Caco-2 (cell line): ENCODE results near the gene OR5AR1. TPM values are rescaled to one million over a fixed set of nuclear protein-coding genes. Genes with fewer than 3 reads are reported as not detected.

Experiments
- BruUV-seq: library from RNA; stranded (reverse); fragments of 400-500 nt; replicated peaks from 2 replicates; lab custom pipeline; 2021; lab: Mats Ljungman, UMichigan
- CTCF ChIA-PET: fragments of 300-600 bp; sonication (Branson Sonifier 250); formaldehyde crosslinking; loops from one replicate; lab custom pipeline; 2022; ENCODE audit warnings: antibody characterized with exemption; lab: Charles Lee
- POLR2A ChIA-PET: fragments of 300-600 bp; sonication (Branson Sonifier 250); formaldehyde crosslinking; loops from one replicate; lab custom pipeline; 2022; ENCODE audit warnings: antibody characterized with exemption; lab: Charles Lee
- DNase-seq, 2 experiments: peaks; one replicate each; pipeline versions ENCODE4 v3.0.0 to v3.0.0-alpha.2; 2020 to 2022
- H3K27me3 ChIP-seq: replicated peaks from 2 replicates; pipeline ENCODE4 v1.6.0; 2011; ENCODE audit warnings: low read length; ENCODE audit not compliant: control insufficient read depth, insufficient read depth
- H3K36me3 ChIP-seq: 2 replicates; pipeline ENCODE4 v1.5.1; 2011; ENCODE audit warnings: low read length; ENCODE audit not compliant: control insufficient read depth, insufficient read depth
- H3K4me1 ChIP-seq: fragments of 250-450 bp; sonication (Bioruptor Pico); 2 replicates; pipeline ENCODE4 v1.5.1; 2020; ENCODE audit warnings: mild to moderate bottlenecking
- H3K4me3 ChIP-seq: 2 replicates; pipeline ENCODE4 v1.5.1; 2011; ENCODE audit warnings: low read depth, mild to moderate bottlenecking, control low read depth, low read length
- H3K9me3 ChIP-seq: fragments of 250-450 bp; sonication (Bioruptor Pico); 2 replicates; pipeline ENCODE4 v1.5.1; 2020; ENCODE audit warnings: mild to moderate bottlenecking, moderate library complexity
- H3K27ac Mint-ChIP-seq: one replicate; pipeline ENCODE4 v1.8.0; 2022; ENCODE audit warnings: mixed read lengths; ENCODE audit not compliant: unreplicated experiment
- H3K27me3 Mint-ChIP-seq: one replicate; pipeline ENCODE4 v1.8.0; 2022; ENCODE audit warnings: mixed read lengths; ENCODE audit not compliant: insufficient read depth, unreplicated experiment
- H3K36me3 Mint-ChIP-seq: one replicate; pipeline ENCODE4 v1.8.0; 2022; ENCODE audit warnings: mild to moderate bottlenecking, mixed read lengths; ENCODE audit not compliant: insufficient read depth, unreplicated experiment
- H3K4me1 Mint-ChIP-seq: one replicate; pipeline ENCODE4 v1.8.0; 2022; ENCODE audit warnings: low read depth, mixed read lengths; ENCODE audit not compliant: unreplicated experiment
- H3K4me3 Mint-ChIP-seq: one replicate; pipeline ENCODE4 v1.8.0; 2022; ENCODE audit warnings: mild to moderate bottlenecking, moderate library complexity, mixed read lengths; ENCODE audit not compliant: unreplicated experiment
- H3K9me3 Mint-ChIP-seq: one replicate; pipeline ENCODE4 v1.8.0; 2022; ENCODE audit warnings: mixed read lengths; ENCODE audit not compliant: unreplicated experiment
- CTCF ChIP-seq, 2 experiments: fragments of 200-600 bp in 1 of 2; IDR thresholded peaks; 1 replicate in 1 of 2; 2 replicates in 1 of 2; pipeline versions ENCODE4 v1.5.1 to v1.8.0; 2011 to 2022; ENCODE audit warnings: antibody characterized with exemption in 1 of 2, control low read depth in 1 of 2, inconsistent platforms in 1 of 2, low read depth in 1 of 2, low read length in 1 of 2, mild to moderate bottlenecking in 1 of 2, moderate library complexity in 1 of 2; ENCODE audit not compliant: insufficient read depth in 1 of 2, severe bottlenecking in 1 of 2, unreplicated experiment in 1 of 2
- intact Hi-C: fragments of 100-400 bp; cut with micrococcal nuclease; formaldehyde crosslinking; loops from one replicate; pipeline ENCODE4 v1.10.0; 2022; ENCODE audit not compliant: unreplicated experiment
- total RNA-seq: library from RNA; stranded (reverse); gene quantifications from 2 replicates; pipeline ENCODE4 v1.2.3, GENCODE V29; 2022

Gene OR5AR1
- total RNA-seq, 1 experiment from 2014 or later, result not detected

- Histone ChIP-seq H3K4me3 (no peak within 1 kb of the TSS), H3K27me3 (no peaks in the 10 kb centered on the region), H3K9me3 (no peaks in the 10 kb centered on the region), H3K36me3 (no peaks in the 10 kb centered on the region), H3K4me1 (no peaks in the 10 kb centered on the region)
- ChIA-PET CTCF (no interaction called here), POLR2A (no interaction called here)
- DNase-seq, result no peak
- no peak for TF ChIP-seq CTCF (IDR thresholded peaks at IDR 0.05; ENCODE audit: insufficient read depth in 1 of 2, low read depth in 1 of 2, low read length in 1 of 2, severe bottlenecking in 1 of 2, unreplicated experiment in 1 of 2)
- H3K27me3 Mint-ChIP-seq, result peaks cover 4% of the 10 kb centered on the region
- H3K4me1 Mint-ChIP-seq, result no peaks in the 10 kb centered on the region
- no peaks in the 10 kb centered on the region for H3K36me3 Mint-ChIP-seq
- no peak within 1 kb of the TSS for H3K27ac Mint-ChIP-seq
- no TSS peak for BruUV-seq
- no peaks in the 10 kb centered on the region for H3K9me3 Mint-ChIP-seq
- no peak within 1 kb of the TSS for H3K4me3 Mint-ChIP-seq
- intact Hi-C loops, result no loop called here
These were observed 21.1 kb upstream of the OR5AR1 start, which contains the start of gene OR5AP2 for GRCh38 chr11:56642339-56642738. TSS of gene OR5AP2 (minus strand) at chr11:56642439. CDS start at chr11:56642439, 0 bp downstream.

- Histone ChIP-seq H3K4me1 (no peaks in the 10 kb centered on the region), H3K36me3 (no peaks in the 10 kb centered on the region), H3K4me3 (no peak overlapping the region), H3K27me3 (no peaks in the 10 kb centered on the region), H3K9me3 (no peaks in the 10 kb centered on the region)
- Mint-ChIP-seq H3K9me3 (no peaks in the 10 kb centered on the region), H3K36me3 (no peaks in the 10 kb centered on the region), H3K27me3 (no peaks in the 10 kb centered on the region), H3K4me3 (no peak overlapping the region), H3K4me1 (no peaks in the 10 kb centered on the region), H3K27ac (no peak overlapping the region)
- no peak for DNase-seq
- BruUV-seq, result no TSS peak
- ChIA-PET CTCF (no interaction called here), POLR2A (no interaction called here)
- no peak for TF ChIP-seq CTCF (IDR thresholded peaks at IDR 0.05; ENCODE audit: insufficient read depth in 1 of 2, low read depth in 1 of 2, low read length in 1 of 2, severe bottlenecking in 1 of 2, unreplicated experiment in 1 of 2)
- intact Hi-C loops, result no loop called here
These were observed 3.7 kb upstream of the OR5AR1 start for GRCh38 chr11:56659755-56660154.

GRCh38 chr11:56670984-56671383 lies 7.5 kb downstream of the OR5AR1 start:
- H3K4me1 Mint-ChIP-seq, result no peaks in the 10 kb centered on the region
- H3K27ac Mint-ChIP-seq, result no peak overlapping the region
- no peak for DNase-seq
- Histone ChIP-seq H3K4me1 (no peaks in the 10 kb centered on the region), H3K4me3 (no peak overlapping the region), H3K27me3 (no peaks in the 10 kb centered on the region), H3K36me3 (no peaks in the 10 kb centered on the region), H3K9me3 (no peaks in the 10 kb centered on the region)
- no peaks in the 10 kb centered on the region for H3K36me3 Mint-ChIP-seq
- peaks cover 6% of the 10 kb centered on the region for H3K27me3 Mint-ChIP-seq
- no peak for TF ChIP-seq CTCF (IDR thresholded peaks at IDR 0.05; ENCODE audit: insufficient read depth in 1 of 2, low read depth in 1 of 2, low read length in 1 of 2, severe bottlenecking in 1 of 2, unreplicated experiment in 1 of 2)
- CTCF ChIA-PET, result no interaction called here
- no peak overlapping the region for H3K4me3 Mint-ChIP-seq
- no peaks in the 10 kb centered on the region for H3K9me3 Mint-ChIP-seq
- intact Hi-C loops, result no loop called here
- no TSS peak for BruUV-seq
- POLR2A ChIA-PET, result no interaction called here
